CD4-positive, alpha-beta T cell treated with Interferon gamma for 1 hour (primary cell): ENCODE measurements around the gene GNAQ.
"Not testable (repeated sequence)": the region's sequence is repeated elsewhere in the genome, so short reads cannot be mapped to it uniquely, and the experiment has no call there.

ENCODE experiments used
- DNase-seq: peaks from one replicate; pipeline ENCODE4 v3.0.0-alpha.2; 2020

GNAQ gene

GRCh38 chr9:77756449-77756848 lies 275.2 kb downstream of the GNAQ start:
- DNase-seq = no peak

GRCh38 chr9:77753180-77753579 lies 278.4 kb downstream of the GNAQ start:
- DNase-seq = no peak

GRCh38 chr9:77752554-77752953 lies 279.1 kb downstream of the GNAQ start:
- DNase-seq = no peak

GRCh38 chr9:77751341-77752091 lies 280.1 kb downstream of the GNAQ start:
- DNase-seq = no peak

- DNase-seq = no peak
Measured at GRCh38 chr9:77750981-77751340, 280.6 kb downstream of the GNAQ start.

GRCh38 chr9:77750284-77750683 lies 281.3 kb downstream of the GNAQ start:
- DNase-seq = no peak

- no peak for DNase-seq
Measured at GRCh38 chr9:77748214-77748772, 283.3 kb downstream of the GNAQ start.

- DNase-seq = no peak
Measured at GRCh38 chr9:77747163-77747562, 284.4 kb downstream of the GNAQ start.

GRCh38 chr9:77744841-77745430 lies 286.7 kb downstream of the GNAQ start:
- DNase-seq = no peak

GRCh38 chr9:77743386-77743785 lies 288.2 kb downstream of the GNAQ start:
- no peak for DNase-seq

- DNase-seq = no peak
Measured at GRCh38 chr9:77738932-77739331, 292.7 kb downstream of the GNAQ start.

- no peak for DNase-seq
Measured at GRCh38 chr9:77735494-77735893, 296.1 kb downstream of the GNAQ start.

- DNase-seq = no peak
Measured at GRCh38 chr9:77731930-77732329, 299.7 kb downstream of the GNAQ start.

GRCh38 chr9:77731008-77731698 lies 300.5 kb downstream of the GNAQ start:
- DNase-seq = no peak

- no peak for DNase-seq
Measured at GRCh38 chr9:77729177-77729576, 302.4 kb downstream of the GNAQ start.

- DNase-seq = no peak
Measured at GRCh38 chr9:77726814-77727213, 304.8 kb downstream of the GNAQ start.

- DNase-seq = no peak
Measured at GRCh38 chr9:77726289-77726688, 305.3 kb downstream of the GNAQ start.

GRCh38 chr9:77725820-77726219 lies 305.8 kb downstream of the GNAQ start:
- DNase-seq = no peak

- no peak for DNase-seq
Measured at GRCh38 chr9:77725046-77725694, 306.4 kb downstream of the GNAQ start.

- DNase-seq = not testable (repeated sequence)
Measured at GRCh38 chr9:77721156-77721555, 310.5 kb downstream of the GNAQ start.

GRCh38 chr9:77719321-77719720 lies 312.3 kb downstream of the GNAQ start:
- DNase-seq = no peak

GRCh38 chr9:77718298-77718640 lies 313.3 kb downstream of the GNAQ start:
- not testable (repeated sequence) for DNase-seq

- not testable (repeated sequence) for DNase-seq
Measured at GRCh38 chr9:77717608-77718297, 313.9 kb downstream of the GNAQ start.
